ENCODE measurements around the gene PCA3.

Gene PCA3

DNA sequence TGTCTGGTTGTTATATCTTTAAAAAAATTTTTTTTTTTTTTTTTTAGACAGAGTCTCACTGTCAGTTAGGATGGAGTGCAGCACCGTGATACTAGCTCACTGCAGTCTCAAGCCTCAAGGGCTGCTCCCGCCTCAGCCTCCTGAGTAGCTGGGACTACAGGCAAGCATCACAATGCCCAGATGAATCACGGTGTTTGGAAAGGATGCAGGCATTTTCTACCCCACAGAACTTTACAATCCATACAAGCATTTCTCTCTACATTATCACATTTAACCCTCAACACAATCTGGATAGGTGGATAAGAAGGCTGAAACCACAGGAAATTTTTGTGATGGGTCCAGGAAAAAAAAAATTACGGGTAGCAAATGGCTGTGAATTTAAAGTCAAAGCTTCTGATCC, 5.8 kb upstream of the PCA3 start:
- DNase-seq: no peak

DNA sequence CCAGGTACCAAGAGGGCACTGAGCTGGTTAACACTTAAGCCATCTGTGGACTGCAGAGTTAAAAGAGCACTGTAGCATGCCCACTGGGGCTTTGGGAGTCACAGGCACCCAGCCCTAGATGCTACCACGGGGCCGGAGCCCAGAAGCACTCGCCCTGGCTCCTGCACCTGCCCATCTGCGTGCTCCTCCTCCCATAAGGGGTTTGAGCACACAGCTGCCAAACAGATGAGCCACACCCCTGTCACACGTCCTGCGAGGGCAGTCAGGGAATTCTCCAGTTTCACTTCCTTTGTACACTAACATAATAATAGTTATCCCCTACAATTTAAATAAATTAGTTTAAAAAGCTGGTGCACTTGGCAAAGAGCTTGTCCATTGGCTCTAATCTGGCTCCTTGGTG, 4.5 kb upstream of the PCA3 start:
- no peak for DNase-seq

DNA sequence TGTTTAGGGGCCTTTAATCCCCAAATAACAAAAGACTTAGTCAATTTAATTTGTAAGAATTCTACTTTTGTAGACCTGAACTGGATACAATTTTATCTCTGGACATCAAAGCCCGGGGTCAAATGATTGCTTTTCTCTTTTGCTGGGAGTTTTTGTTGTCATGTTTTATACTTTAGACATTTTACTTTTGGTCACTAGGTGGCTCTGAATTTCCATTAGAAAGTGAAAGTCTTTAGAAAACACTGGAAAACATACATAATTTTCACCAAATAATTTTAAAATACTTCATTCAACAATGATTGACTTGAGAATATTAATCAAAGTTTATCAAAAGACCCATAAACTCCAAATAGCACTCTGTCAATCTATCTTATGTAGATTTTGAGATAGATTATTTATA, 2.8 kb upstream of the PCA3 start:
- no peak for DNase-seq

DNA sequence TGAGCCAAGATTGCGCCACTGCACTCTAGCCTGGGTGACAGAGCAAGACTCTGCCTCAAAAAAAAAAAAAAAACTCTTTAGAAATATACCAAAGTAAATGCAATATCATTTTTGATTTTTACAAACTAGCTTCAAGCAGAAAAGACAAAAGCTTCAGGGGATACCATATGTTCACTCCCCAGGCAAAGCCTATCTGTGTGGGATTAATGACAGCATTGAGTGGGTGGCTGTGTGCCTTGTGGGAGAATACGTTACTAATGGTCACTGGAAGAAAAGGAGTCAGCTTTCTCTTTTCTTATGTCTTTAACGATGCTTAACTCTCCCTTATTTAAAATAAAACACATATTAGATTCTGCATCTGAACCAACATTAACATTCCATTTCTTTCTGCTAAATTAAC, 1.9 kb downstream of the PCA3 start:
- no peak for DNase-seq

DNA sequence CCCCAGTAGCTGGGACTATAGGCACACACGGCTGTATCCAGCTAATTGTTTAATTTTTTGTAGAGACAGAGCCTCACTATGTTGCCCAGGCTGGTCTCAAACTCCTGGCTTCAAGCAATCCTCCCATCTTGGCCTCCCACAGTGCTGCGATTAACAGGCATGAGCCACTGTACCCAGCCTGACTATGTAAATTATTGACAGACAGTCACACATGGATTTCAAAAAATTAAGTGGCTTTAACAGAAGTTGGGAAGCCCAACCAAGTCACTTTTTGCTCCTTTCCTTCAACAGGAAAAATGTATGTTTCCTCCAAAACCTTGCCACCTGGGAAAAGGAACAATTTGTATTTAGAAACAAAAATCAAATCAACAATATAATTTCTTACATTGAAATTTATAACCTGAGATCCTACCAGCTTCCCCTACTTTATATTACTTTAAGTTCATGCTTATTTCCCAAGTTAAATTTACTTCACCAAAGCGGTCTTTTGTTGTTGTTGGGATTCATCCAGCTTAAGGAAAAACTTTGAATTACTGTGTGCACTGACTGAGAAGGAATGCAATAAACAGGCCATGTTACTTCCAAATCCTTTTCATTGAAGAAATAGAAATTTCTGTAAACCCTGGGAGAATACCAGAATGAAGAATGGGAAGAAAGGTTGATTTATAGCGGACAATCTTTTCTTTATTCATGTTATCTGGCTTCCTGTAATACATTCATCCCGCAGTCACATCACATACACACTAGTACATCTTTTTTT, 8.6 kb downstream of the PCA3 start:
- DNase-seq: no peak

DNA sequence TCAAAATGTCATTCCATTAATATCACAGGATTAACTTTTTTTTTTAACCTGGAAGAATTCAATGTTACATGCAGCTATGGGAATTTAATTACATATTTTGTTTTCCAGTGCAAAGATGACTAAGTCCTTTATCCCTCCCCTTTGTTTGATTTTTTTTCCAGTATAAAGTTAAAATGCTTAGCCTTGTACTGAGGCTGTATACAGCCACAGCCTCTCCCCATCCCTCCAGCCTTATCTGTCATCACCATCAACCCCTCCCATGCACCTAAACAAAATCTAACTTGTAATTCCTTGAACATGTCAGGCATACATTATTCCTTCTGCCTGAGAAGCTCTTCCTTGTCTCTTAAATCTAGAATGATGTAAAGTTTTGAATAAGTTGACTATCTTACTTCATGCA, 20.6 kb downstream of the PCA3 start:
- DNase-seq: no peak

DNA sequence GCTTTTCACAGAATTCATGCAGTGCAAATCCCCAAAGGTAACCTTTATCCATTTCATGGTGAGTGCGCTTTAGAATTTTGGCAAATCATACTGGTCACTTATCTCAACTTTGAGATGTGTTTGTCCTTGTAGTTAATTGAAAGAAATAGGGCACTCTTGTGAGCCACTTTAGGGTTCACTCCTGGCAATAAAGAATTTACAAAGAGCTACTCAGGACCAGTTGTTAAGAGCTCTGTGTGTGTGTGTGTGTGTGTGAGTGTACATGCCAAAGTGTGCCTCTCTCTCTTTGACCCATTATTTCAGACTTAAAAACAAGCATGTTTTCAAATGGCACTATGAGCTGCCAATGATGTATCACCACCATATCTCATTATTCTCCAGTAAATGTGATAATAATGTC, 21.3 kb downstream of the PCA3 start:
- DNase-seq: no peak

DNA sequence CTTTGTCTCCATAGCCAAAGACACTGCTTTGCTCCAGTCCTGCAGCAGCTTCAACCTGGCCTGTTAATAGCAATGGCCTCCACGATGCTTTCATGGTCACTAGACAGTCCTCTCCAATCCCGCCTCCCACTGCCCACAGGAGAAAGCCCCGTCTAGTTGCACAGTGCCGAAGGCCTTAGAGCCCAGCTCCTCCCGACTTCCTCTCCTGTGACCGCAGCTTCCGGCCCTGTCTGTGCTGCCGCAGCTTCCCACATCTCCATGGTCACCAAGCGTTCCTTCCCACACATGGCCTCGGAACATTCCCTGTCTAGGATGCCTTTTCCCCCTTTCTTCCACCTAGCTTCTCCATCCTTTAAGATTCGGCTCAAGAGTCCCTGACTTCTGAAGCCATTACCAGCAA, 23.4 kb downstream of the PCA3 start:
- no peak for DNase-seq

DNA sequence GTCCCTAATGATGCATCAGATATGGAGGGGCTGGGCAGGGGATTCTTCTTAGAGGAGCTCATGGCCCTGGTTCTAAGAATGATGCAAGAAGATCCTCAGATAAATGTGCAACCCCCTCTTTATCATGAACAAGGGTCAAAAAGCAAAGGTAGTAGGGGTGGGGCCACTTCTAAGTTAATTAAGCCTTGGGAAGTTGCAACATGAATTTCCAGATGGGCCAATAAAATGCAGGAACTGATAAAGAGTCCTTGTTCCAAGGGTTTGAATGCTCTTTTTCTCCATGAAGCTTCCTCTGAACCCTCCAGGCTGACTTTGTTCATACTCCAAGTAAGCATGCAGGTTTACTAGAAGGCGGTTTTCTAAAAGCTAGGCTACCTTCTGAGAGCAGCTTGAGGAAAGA, 25.6 kb downstream of the PCA3 start:
- no peak for DNase-seq

DNA sequence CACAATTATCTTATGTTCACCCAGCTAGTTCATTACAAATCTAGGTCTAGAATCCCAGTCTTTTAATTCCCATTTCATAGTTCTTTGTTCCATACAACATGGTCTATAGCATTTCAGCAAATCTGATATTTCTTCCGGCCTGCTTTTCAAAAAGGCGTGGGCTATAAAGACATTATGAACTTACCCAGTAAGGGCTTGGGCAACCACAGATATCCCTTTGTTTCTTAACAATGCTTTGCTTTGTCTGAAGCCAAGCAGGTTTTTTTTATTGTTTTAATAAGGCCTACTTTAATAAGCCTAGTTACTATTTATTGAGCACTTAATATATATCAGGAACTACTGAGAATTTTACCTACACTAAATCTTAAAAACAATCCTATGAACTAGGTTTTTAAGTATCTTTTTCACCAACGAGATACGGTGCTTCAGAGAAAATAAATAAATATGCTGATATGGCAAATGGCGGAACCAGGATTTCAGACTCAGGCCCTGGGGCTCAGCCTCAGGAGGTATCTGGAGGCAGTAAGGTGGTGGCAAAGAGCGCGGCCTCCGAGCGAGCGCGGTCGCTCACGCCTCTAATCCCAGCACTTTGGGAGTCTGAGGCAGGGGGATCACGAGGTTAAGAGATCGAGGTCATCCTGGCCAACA, 29.7 kb downstream of the PCA3 start:
- no peak for DNase-seq

DNA sequence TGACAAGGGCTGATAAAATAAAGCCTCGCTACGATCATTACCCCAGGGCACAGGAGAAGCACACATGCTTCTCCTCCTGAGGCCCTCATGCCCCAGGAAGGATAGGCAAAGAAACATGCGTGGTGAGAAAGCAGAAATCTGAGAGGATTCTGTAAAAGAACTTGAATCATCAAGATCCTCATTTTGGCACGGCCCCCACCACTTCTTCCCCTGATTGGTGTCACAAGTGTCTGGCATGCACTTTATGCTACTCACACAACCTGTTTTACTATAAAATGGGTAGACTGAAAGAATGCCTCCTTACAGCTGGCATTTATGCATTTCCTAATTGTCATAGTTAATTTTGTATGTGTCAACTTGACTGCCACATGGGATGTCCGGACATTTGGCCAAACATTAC, 32.1 kb downstream of the PCA3 start:
- no peak for DNase-seq

DNA sequence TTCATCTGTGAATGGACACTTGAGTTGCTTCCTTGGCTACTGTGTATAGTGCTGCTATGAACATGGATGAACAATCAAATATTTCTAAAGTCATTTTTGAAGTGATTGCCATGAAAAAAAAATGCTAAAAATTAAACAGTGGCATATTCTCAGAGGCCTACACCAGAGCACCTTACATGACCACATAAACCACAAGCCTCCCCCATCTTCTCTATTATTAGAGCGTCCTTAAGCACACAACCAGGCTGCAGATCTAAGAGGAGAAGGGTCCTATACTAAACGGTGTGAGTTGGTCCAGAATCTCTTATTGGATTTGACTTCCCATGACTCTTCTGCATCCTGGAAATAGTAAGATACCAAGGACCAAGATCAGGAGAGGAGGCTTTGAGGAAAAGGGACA, 34.3 kb downstream of the PCA3 start:
- DNase-seq: no peak

DNA sequence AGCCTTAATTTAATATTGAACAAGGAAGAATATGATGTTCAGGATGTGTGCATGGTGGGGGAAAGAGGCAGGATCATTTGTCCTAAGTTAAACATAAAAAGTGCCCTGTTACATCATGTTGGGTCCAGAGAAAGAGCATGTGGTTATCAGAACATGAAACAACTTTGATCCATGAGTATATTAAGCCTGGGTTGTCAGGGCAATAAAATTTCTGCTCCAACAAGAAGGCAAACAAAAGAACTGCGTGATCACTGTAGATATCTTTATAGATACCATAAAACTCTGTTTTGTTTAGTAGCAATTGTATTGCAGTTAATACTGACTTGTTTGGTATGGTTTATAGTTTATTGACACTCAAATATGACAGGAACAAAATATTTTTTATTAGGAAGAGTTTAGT, 35.2 kb downstream of the PCA3 start:
- no peak for DNase-seq

DNA sequence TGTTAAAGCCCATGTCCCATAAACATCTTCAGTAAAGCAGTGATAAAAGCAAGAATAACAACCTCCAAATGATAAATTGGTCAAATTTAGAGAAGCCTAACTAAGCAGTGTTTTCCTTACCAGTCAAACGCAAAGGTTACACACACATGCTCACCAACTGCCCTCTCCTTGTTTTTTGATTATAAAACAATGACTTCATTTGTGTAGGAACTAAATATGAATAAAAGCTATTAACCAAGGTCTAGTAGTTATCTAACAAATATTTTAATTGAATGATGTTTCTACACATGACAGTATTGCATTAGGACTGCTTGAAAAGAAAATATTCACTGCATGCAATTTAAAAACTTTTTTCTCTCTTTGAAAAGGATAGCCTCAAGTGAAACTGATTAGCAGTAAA, 36.7 kb downstream of the PCA3 start:
- DNase-seq: no peak

DNA sequence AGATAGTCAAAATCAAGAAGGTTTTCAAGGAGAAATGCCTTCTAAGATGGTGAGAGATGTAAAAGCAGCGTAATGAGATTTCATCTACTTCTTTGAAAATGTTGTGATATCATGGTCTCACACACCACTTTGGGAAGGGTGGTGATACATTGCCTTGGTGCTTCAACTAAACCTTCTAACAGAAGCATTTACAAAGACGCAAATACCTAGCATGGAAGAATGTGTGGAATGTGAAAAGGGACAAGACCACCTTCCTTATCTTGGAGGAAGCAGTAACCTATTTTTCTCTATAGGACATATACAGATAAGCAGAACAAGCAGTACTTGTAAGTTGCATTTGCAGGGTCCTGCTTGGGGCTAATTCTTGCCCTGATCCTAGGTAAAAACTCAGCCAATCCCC, 38.8 kb downstream of the PCA3 start:
- no peak for DNase-seq

DNA sequence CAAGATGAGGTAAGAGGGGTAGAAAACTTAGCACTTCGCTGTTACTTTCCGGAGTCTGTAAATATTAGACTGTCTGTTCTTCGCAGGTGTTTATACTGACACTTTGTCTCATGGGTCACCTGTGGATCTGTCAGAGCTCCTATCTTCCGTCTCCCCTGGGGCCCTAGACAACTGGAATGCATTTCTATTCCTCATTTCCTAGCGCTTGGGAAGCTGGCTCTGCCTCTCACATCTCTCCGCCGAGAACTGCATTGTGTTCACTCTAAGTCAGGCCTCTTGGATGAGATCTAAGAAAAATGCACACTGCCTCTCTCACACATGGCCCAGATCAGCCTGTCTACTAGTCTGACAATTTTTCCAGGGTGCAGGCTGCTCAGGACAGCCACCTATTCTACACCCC, 39.5 kb downstream of the PCA3 start:
- DNase-seq: no peak

DNA sequence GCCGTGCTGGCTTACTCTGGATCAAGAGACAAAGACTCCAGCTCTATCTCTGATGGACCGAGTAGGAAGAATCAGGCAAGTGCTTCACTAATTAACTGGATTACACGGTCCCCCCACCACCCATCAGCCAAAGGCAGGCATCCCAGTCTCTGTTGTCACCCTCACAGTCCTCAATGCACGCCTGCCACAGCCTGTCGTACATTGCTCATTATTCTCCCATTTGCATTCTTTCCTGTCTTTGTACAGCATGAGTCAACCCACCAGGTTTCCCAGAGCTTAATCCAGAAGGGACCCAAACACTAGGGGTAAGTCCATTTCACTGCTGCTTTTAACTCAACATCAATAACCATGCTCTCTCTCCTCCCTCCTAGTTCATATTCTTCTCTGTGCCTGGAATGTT, 44.4 kb downstream of the PCA3 start:
- no peak for DNase-seq

DNA sequence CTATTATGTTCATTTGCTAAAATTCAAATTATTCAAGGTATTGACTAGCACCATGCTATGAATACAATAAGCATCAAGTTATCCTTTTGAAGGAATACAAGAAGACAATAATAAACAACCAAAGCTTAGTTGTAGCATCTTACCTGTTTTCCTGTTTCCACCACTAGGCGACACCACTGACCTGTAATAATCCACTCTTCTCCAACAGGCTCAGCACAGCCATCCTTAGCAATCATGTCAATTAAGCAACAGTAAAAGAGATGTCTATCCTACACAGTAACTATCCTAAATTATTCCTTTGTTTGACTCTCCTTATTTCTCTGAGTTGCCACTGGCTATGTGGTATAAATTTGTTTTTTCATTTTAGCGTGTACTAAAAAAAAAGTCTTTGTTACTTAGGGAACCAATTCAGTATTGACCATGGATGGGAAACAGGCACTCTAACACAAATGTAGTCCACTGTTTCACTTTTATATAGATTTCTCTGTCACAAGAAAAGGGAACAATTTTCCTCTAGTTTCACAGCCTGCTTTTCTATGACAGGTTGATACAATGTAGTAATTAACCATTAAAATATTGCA, 46.2 kb downstream of the PCA3 start:
- DNase-seq: peak; percentile 23

DNA sequence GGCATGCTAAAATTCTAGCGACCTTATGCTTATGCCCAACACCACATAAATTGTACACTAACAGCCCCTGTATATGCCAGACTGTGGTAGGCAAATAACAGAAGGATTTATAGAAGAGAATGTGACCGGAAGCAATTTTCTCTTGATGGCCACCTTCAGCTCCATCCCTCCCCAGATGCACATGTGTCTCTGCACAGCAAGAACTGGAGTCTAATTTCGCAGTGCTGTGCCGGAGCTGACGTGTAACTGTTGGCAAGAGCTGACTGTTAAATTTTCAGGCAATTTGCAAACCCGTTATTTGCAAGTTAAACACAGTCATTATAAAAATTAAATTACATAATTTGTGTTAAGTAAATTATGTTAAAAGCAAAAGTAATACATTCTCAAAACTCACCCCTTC, 48.4 kb downstream of the PCA3 start:
- no peak for DNase-seq

DNA sequence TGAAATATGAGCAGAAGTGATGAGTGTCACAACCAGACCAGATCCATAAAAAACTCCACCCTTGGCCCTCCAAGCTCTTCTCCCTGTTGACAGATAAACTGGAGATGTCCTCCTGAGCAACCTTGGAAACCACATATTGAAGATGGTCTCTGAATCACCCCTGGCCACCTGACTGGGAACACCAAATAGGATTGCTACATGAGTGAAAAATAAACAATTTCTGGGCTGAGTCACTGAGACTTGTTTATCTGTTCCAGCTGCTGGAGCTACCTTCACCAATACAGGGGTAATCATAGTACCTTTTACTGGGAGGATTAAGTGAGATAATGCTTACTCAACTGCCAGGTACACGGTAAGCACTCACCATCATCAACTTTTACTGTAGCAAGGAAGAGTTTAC, 53.3 kb downstream of the PCA3 start:
- no peak for DNase-seq

DNA sequence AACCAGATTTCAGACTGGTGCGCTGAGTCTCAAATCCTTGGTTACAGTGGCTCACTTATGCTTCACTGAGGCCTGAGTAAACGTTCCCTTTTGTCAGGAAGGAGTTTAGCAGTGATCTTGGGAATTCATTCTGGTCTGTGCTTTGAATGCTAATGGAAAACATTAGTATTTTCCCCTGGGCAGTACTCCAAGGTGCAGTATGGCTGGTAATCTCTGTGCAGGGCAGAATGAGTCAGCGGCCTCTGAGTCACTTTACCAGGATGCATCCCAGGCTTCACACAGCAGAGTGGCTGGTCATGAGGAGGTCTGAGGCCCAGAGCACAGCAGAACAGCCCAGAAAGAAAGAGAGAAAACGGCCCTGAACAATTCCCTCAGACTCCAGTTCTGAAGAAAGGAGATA, 54.0 kb downstream of the PCA3 start:
- peak; percentile 7 for DNase-seq

DNA sequence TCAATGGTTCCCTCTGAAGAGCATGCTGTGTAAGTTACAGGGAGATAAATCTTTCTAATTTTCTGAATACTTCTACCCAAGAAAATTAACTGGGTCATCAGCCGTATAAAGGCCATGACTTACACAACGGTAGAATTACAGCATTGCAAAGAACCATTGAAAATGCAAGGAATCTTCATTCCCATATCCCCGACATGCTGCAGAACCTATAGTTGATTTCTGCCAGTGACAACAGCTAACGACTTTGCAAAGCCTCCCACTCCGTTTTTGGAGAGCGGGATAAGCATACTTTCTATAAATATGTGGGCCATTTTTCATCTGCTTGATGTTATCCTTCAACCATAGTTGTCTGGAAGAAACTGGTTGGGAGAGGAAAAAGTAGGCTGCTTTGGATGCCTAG, 56.2 kb downstream of the PCA3 start:
- no peak for DNase-seq

DNA sequence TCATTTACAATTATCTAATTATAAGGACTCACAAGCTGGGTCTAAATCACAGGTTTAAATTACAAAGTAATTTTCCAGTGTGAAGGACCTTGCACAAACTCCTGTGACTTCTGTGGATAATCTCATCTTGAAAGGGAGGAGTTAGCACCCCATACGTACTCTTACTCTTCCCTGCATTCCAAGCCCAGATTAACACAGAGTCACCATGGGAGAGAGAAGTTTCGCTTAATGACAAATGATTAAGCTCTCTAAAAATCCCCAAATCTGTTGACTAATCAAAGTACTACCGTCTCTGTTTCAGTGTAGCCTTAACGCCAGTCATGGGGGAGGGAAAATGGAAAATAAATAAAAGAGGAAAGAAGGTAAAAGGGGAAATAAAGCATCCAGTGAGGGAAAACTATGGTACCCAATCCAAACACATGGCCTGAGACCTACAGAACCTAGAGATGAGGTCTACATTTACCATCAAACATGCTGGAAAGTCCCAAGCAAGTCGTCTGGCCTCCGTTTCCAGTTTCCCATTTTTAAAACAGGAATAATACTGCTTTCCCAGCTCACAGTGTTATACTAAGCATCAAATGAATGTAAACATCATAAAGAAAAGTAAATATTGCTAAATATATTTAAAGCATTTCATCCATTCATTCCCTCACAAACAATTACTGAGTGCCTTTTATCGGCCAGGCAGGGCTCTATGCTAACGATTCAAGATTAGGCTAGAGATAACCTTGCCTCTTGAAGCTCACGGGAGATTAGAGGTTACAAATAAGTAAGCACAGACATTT, 63.2 kb downstream of the PCA3 start:
- no peak for DNase-seq

DNA sequence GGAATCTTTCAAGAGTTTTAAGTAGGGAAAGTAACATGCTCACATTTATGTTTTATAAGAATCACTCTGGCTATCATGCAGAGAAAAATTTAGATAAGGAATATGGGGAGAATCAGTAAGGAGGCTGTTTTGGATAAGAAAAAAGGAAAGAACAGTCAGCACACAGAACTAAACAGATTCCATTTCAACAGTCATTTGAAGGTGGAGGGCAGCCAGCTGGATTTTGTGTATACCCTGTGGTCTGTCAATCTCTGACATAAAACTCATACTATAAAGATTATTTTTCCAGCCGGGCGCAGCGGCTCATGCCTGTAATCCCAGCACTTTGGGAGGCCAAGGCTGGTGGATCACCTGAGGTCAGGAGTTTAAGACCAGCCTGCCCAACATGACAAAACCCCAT, 64.2 kb downstream of the PCA3 start:
- no peak for DNase-seq

All from stimulated activated CD4-positive, alpha-beta T cell treated with anti-CD3 and anti-CD28 coated beads, Interleukin-15, amount 100 ng/mL, for 24 hours (primary cell).